NOMO-1 treated with dmso at 0.1 percent for 144 hours (cell line): ENCODE data around the gene GATA5.

Experiments
- DNase-seq: peaks from one replicate; lab custom pipeline; 2025; ENCODE audit not compliant: unreplicated experiment; lab: John Stamatoyannopoulos, UW

GATA5 gene, protein sequence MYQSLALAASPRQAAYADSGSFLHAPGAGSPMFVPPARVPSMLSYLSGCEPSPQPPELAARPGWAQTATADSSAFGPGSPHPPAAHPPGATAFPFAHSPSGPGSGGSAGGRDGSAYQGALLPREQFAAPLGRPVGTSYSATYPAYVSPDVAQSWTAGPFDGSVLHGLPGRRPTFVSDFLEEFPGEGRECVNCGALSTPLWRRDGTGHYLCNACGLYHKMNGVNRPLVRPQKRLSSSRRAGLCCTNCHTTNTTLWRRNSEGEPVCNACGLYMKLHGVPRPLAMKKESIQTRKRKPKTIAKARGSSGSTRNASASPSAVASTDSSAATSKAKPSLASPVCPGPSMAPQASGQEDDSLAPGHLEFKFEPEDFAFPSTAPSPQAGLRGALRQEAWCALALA

DNA sequence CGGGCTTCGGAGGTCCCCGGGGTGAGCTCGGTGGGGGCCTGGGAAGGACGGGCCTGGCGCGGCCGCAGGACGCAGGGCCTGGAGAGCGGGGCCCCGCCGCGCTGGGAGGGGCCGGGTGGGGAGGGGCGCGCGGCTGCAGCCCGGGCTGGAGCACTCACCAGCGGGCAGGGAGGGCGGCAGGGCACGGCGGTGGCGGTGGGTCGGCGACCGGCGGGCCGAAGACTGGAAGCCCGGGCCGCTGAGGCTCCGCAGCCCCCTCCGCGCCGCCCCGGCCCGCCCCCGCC is at the start of gene GATA5:
GATA5 (minus strand) TSS at position 224 of the 284 bp plus-strand sequence. CDS start 474 bp downstream, outside the sequence.
- DNase-seq = no peak

DNA sequence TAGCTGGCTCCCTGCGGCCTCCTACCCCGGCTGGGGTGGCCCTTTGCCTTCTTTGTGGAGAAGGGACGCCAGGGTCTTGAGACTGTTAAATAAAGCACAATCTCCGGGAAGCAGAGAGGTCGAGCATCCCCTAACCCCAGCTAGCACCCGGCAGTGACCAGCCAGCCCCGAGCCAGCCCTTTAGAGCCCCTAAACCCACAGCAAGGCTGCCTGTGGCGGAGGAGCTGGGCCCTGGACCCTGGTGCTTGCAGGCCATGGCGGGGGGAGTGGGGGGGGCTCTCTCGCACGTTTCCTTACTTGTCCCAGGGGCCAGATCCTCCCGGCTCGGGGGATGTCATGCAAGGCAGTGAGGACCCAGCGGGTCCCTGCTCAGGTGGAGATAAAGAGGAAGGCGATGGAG is 49.2 kb upstream of the GATA5 start:
- DNase-seq = no peak

DNA sequence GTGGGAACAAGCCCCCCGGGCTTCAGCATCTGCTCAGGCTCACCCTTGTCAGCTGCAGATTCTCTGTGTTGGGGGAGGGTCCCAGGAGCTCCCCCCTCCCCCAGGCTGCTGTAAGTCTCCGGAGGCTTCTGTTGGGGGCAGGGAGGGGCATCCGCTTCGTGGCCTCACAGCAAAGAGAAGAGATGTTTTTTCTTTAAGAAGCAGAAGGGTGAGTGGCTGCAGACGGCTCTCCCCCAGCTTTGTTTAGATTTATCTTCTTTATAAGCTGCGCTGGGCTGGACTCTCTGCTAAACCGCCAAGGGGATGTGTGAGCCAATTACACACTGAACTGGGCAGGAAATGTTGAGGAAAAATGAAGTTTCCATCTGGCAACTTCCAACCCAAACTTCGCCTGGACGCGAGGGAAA is 48.7 kb upstream of the GATA5 start:
- DNase-seq = no peak

DNA sequence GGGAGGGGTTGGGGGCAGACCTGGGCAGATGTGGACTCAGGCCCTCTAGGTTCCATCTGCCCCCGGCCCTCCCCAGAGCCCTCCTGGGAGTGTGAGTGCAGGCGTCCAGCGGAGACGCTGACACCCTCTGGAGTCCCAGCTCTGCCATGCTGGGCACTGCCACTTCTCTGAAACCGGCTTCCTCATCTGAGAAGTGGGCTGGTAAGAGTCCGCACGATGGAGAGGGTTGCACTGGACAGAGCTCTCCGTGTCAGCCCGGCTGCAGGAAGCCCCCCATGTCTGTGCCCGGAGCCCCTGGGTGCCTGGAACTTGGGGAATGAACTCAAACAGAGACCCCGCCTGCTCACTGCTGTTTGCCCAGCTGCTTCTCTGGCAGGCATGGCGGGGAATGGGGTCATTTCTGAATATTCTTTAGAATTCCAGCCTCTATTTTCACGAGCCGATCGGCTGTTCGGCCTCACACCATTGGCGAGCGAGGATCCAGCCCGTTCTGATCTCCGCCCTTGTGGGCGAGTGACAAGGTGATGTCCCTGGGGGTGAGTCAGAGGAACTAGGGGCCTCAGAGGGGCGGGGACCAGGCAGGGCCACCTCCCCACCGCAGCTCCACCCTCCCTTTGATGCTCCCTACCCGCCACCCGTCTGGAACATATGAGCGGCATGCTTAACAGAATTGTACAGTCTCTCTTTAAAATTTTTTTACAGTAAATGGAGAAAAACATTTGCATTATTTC is 47.8 kb upstream of the GATA5 start:
- peak; percentile 72 for DNase-seq

DNA sequence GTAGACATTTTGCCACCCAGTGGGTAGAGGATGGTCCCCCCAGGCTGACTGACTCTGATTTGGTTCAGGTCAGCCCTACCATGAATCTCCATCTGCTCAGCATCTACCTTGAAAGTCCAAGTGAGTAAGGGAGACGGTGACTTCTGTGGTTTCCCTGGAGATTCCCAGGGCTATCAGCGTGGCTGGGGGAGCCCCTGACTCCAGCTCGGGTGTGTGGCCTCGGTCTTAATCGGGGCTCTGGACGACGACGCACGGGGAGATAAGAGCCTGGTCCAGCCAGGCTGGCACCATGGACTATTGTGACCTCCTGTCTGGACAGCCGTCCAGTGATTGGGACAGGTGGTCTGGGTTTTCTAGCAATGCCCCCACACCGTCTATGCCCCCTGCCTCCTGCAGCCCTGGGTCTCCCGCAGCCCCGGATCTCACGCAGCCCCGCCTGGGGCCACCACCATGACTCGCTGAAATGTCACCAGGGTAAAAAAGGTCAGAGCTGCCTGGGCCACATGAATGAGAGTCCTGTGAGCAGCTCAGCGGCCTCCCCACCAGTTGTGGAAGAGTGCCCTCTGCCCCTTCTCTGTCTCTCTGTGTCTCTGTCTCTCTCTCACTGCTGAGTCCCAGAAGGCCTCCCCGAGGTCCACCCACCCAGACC is 47.1 kb upstream of the GATA5 start:
- no peak for DNase-seq

DNA sequence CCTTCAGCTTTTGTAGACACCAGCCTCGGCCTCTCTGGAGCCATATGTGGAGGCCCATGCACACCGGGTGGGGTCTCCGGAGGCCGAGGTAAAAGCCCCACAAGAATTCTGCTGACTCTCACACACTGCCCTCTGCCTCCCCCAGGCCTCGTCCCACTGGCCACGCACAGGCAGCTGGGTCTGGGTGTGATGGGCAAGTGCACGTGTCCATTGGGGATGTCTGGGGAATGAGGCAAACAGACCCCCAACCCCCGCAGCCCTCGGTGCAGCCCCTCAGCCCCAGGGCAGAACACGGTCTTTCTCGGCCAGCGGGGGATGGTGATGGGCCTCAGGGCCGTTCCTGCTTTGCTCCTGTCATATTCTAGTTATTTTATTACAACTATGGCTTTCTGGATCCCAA is 44.0 kb upstream of the GATA5 start:
- no peak for DNase-seq

DNA sequence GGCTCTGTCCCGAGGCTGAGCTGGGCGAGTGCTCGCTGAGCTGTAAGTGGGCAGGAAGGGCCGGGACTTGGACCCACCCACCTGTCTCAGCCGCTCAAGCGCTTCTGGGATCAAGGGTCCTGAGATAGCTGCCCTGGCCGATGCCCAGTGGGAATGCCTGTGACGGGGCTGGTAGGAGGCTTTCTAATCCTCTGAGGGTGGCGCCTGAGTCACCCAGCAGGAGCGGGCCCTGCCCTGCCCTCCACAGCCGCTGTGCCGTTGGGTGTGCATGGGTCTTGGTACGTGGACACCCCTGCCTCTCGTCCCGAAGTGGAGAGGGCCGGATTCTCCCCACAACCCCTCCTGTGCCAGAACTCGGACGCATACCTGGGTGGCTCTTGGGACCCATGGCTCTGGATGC is 43.1 kb upstream of the GATA5 start:
- DNase-seq = no peak

DNA sequence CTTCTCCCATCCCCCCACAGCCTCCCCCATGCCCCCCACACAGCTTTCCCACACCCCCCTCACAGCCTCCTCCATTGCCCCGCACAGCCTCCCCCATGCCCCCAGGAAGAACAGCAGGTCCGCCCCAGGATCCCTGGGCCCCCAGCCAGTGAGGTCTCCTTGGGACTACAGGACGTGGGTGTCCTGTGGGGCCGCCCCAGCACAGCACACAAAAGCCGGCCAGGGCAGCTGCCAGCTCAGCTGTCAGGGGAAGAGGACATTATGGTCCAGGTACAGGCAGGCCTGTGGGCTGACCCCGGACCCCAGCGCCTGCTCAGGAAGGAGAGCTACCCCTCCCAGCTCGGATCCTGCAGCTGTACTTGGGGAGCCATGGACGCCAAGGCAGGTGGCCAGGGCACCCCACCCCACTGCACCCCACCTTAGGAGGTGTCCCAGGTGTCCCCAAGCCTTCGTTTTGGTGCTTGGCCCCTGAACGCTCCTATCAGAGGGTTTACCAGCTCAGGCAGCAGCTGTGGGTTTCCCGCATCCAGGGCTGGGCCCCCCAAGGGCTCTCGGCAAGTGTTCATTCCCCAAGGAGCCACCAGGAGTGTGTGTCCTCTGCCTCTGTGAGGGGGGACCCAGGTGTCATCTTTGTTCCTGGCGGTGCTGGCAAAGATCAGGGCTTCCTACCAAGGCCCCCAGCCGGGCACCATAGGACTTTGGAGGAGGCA is 42.3 kb upstream of the GATA5 start:
- DNase-seq = no peak

DNA sequence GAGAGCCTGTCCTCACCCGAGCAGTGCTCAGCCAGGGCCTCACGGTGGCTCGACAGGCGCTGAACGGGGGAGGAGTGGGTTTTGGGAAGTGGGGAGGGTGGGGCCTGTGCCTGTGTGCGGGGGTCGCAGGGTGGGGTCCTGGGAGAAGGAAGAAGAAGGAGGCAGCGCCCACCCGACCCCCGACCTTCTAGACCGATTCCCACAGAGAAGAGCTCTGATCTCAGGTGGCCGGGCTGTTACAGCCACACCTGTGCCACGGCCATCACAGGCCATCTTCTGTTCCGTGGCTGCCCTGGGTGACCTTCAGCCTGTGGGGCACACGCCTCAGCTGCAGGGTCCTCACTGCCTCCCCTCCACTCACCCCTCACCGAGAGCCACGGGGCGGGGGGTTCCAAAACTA is 41.4 kb upstream of the GATA5 start:
- DNase-seq = no peak

DNA sequence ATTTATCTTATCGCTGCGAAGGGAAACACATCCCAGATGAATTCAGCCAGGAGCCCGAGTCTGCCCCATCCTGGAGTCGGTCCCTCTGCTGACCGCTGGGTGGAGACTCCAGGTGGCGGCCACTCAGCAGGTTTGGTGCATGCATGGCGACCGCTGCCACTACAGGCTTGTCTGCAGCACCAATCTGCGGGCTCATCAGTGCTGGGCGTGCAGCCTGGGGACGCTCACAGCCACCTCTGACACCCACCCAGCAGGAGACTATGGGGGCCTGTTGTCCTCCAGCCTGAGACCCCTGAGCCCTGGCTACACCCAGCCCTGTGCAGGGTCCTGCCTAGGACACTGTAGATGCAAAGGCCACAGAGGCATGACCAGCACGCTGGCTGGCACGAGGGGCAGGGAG is 40.5 kb upstream of the GATA5 start:
- DNase-seq = no peak

DNA sequence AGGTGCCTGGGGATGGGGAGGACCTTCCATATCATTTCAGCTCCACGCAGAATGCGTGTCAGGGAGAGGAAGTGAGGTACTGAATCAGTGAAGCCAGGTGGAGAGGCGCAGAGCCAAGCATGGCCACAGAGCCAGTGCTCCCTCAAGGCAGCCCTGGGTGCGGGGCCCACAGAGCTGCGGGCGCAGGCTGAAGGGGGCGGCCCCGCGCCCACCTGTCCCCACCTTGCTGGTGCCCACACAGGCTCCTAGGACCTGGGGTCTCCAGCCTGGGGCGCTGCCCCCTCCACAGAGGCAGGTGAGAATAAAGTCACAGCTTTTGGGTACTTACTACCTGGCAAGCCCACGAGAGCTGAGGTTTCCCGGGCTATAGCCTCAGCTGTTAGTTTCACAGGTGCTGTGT is 40.0 kb upstream of the GATA5 start:
- DNase-seq = no peak

DNA sequence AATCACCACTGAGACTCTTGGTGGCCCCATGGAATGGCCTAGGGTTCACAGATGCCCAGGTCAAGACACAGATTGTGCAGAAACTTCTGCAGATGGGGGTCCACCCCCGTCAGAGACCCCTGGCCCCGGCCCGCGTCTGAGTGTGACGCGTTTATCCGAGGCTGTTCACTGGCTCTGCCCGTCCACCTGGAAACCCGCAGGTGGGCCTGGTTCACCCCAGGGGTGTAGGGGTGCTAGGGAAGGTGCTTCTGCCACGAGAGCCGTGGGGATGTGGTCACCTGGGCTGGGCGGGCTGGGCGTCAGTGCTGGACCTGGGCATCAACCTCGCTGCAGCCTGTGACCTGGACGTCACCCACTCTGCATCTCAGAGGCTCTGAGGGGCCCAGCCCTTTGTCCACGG is 39.5 kb upstream of the GATA5 start:
- no peak for DNase-seq

DNA sequence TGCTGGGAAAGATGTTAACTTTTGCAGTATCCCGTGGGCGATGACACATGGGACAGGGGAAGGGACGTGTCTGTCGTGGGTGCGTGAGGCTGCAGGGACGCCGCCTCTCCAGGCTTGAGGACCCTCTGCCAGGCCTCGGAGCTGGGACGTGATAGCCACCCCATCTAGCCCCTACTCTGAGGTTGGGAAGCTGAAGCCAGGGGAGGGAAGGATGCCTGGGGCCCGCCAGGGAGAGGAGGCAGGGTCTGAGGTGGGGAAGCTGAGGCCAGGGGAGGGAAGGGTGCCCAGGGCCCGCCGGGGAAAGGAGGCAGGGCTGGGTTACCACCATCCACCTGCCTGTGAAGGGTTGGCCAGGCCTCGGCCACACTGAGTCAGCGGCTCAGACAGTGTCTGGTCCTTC is 38.2 kb upstream of the GATA5 start:
- DNase-seq = no peak

DNA sequence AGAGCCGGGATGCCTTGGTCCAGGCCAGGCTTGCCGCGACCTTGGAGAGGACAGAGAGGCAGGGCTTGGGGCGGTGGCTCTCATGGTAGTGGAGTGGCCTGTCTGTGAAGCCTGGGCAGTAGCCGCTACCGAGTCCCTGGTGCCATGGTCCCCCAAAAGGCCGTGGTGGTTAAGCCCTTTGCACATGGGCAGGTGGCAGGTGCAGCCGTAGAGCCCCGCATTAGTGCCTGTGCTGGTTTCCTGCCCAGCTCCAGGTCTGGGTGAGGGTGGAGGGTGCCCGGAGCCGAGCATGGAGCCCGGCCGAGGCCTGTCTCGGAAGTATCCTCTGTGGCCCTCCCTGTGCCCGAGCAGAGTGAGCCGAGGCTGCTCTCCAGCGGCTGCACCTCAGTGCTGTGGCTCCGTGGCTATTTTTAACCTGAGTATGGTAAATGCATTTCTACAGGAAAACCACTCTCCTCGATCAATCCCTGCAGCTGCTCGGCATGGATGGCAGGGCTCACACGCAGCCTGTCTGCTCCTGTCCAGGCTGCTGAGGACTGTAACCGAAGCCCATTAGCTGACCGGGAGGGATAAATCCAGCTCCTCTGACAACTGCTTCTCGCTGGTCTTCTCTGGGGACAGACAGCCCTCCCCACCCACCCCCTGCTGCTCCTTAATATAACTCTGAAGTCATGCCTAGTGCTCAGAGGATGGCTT is 36.3 kb upstream of the GATA5 start:
- no peak for DNase-seq

DNA sequence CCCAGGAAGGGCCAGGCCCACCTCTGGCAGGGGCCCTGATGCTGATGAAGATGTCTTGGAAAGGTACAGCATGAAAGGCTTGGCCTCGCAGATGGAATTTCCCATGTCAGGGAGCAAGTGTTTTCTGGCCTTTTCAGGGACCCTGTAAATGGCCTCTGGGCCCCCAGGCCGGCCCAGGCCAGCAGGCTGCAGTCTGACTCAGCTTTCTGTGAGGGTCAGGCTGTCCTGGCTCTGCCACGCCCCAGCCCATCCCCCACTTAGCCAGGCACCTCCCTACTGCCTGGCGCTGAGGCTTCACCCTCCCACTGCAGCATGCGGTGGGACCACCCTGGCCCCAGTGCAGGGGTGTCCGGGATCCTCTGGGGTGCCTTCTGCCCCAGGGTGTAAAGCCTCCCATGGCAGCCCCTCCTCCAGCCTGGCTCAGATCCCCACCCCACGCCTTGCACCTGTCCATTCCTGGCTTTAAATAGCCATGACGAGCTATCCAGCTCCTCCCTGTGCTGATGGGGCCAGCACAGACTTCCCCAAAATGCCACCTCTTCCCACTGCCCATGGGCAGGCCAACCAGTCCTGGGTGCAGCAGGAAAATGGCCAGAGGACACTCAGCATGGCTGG is 35.6 kb upstream of the GATA5 start:
- no peak for DNase-seq

DNA sequence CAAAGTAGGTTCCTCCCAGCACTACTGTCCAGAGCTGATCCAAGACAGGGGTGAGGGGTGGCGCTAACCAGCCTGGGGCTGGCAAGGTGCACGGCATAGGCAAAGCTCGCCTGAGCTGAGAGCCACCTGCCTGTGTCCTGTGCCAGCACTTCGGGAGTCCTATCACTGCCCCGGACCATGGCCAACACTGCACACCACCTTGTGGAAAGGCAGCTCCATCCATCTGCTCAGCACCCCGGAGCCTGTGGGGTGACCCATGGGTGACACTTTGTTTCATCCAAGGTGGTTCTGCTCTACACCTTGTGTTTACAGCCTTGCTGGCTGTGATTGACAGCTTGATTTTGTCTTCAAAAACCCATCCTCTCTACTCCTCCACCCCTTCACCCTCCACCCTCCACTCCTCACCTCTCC is 32.9 kb upstream of the GATA5 start:
- DNase-seq = no peak

DNA sequence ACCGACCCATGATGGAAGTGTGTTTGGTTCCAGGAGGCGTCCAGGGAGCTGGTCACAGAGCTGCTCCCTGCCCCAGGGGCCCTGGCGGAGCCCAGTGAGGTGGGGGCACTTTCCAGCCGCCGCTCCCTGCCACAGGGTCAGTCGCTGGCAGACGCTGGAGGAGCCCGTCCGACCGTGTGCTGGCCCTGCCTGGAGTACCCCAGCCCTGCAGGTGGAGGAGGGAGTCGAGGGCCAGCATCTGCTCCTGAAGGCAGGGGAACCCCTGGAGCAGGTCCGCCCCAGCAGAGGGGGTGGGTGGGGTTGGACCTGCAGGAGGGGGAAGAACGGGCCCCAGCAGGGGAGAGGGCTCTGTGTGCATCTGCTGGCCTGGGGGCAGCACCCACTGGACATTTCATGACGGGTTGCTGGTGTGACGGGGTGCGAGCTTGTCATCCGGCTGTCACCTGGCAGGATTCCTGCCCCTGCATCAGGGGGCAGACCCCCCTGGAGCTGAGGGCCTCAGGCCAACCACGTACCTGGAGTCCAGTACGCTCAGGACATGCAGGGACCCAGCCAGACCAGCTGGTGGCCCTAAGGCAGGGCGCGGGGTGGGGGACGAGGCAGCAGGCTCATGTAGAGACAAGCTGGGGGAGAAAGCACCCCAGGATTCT is 32.3 kb upstream of the GATA5 start:
- DNase-seq = no peak

DNA sequence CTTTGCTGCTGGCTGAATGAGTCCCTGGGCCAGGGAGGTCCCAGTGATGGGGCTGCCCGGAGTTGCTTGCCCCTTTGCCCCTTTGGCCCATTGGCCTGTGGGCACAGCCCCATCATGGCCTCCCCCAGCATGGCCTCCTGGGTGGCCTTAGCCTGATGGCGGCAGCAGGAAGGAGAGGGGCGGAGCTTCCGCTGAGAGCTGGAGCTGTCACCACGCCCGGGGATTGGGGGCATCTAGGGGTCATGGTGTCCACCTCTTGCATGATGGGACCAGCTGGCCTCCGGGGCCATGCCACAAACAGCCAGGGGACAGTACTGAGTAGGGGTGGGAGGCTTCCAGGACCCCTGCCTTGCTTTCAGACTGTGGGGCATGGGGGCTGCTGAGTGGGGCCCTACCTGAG is 31.5 kb upstream of the GATA5 start:
- DNase-seq = no peak

DNA sequence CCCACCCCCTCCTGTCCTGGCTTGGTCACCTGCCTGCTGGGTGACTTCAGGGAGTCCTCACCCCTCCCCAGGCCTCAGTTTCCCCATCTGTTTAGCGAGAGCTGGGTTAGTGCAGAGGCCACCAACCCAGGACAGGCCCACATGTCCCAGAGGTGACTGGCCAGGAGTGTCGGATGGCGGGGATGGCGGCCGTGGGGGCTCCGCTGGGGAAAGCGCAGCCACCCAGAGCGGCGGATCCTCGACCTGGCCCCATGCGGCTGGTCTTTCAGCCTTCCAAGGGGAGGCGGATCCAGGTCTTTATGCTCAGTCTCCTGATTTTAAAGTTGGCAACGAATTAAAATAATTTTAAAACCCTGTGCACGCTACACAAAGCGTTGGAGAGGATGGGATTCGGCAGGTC is 31.0 kb upstream of the GATA5 start:
- no peak for DNase-seq

DNA sequence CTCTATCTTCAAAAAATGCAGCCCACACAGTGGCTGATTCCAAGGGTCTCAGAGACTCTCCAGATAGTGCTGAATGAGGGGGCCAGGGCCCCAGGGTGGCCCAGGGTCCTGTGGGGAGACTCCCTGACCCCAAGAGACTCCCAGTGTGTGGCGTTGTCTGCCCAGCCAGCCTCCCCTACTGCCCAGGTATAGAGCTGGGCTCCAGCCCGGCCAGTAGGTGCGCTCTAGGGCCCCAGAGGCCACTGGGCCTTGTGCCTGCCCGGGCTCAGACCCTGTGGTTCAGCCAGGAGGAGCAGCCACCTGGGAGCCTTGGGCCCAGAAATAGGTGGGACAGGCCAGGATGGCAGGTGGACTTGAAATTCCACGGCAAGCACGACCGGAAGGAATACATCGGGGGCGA is 30.3 kb upstream of the GATA5 start:
- no peak for DNase-seq
